ENCODE data around the gene CP. TPM values are rescaled to one million over a fixed set of nuclear protein-coding genes. Genes with fewer than 3 reads are reported as not detected.

CP gene
- total and polyA plus RNA-seq, 9 of the 15 experiments (the other 6 are each of a cell fraction or from before 2014, with no cell fraction given) = 0.30 to 0.75 TPM; not detected in 7

DNA sequence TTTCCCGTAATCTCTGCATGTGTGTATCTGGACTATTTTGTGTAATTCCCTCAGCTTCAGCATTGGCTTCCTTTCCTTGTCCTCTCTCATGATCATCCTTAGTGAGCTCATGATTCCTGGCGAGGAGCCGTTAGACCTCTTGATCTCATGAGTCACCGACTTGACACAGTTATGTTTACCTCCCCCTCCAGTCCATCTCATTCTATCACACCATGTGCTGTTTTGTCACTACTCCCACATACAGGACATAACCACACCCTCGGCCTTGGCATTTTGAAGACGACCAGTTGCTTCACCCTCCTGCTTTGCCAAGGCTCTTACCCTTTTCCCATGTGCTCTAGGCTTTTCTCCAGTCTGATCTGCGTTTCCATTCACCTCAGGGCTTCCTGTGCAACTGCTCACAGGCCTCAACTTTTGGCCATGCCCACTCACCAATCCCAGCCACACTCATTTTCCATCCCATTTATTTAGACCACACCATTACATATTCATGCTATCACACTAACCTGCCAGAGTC is 41.5 kb downstream of the CP start (continued):
- no peak for TF ChIP-seq PHTF2 (CRISPR knock-in tag; IDR thresholded peaks at IDR 0.05)
- TF ChIP-seq, protein P1, sequence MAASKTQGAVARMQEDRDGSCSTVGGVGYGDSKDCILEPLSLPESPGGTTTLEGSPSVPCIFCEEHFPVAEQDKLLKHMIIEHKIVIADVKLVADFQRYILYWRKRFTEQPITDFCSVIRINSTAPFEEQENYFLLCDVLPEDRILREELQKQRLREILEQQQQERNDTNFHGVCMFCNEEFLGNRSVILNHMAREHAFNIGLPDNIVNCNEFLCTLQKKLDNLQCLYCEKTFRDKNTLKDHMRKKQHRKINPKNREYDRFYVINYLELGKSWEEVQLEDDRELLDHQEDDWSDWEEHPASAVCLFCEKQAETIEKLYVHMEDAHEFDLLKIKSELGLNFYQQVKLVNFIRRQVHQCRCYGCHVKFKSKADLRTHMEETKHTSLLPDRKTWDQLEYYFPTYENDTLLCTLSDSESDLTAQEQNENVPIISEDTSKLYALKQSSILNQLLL (CRISPR knock-in tag; IDR thresholded peaks at IDR 0.05; ENCODE audit: borderline replicate concordance) = no peak
- no peak for TF ChIP-seq ZZZ3 (IDR thresholded peaks at IDR 0.05)
- no peak for TF ChIP-seq ZNF668 (CRISPR knock-in tag; IDR thresholded peaks at IDR 0.05)
- no peak for TF ChIP-seq CBFB (CRISPR knock-in tag; IDR thresholded peaks at IDR 0.05)
- no peak for TF ChIP-seq BRCA1 (IDR thresholded peaks at IDR 0.05)
- TF ChIP-seq BRCA1 (CRISPR knock-in tag; IDR thresholded peaks at IDR 0.05) = no peak
- TF ChIP-seq ZNF140 (CRISPR knock-in tag; IDR thresholded peaks at IDR 0.05) = no peak
- TF ChIP-seq, protein P2, sequence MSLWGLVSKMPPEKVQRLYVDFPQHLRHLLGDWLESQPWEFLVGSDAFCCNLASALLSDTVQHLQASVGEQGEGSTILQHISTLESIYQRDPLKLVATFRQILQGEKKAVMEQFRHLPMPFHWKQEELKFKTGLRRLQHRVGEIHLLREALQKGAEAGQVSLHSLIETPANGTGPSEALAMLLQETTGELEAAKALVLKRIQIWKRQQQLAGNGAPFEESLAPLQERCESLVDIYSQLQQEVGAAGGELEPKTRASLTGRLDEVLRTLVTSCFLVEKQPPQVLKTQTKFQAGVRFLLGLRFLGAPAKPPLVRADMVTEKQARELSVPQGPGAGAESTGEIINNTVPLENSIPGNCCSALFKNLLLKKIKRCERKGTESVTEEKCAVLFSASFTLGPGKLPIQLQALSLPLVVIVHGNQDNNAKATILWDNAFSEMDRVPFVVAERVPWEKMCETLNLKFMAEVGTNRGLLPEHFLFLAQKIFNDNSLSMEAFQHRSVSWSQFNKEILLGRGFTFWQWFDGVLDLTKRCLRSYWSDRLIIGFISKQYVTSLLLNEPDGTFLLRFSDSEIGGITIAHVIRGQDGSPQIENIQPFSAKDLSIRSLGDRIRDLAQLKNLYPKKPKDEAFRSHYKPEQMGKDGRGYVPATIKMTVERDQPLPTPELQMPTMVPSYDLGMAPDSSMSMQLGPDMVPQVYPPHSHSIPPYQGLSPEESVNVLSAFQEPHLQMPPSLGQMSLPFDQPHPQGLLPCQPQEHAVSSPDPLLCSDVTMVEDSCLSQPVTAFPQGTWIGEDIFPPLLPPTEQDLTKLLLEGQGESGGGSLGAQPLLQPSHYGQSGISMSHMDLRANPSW (CRISPR knock-in tag; IDR thresholded peaks at IDR 0.05) = no peak
- TF ChIP-seq CBFA2T3 (IDR thresholded peaks at IDR 0.05) = peak; percentile 78
- peak; percentile 88 for TF ChIP-seq EP300 (IDR thresholded peaks at IDR 0.05; ENCODE audit: low read length)
- TF ChIP-seq RFX1 (IDR thresholded peaks at IDR 0.05) = no peak
- TF ChIP-seq CREM (IDR thresholded peaks at IDR 0.05; ENCODE audit: low read depth) = peak; percentile 84
- TF ChIP-seq TAF1 (IDR thresholded peaks at IDR 0.05; ENCODE audit: control insufficient read depth, extremely low read depth, insufficient read depth, low read length, severe bottlenecking) = no peak
- no peak for TF ChIP-seq MEF2A (IDR thresholded peaks at IDR 0.05; ENCODE audit: control insufficient read depth, low read depth, low read length)
- 0 out of 2 replicates have a peak, but pooled peaks have one; percentile 17 for TF ChIP-seq POLR2AphosphoS5 (IDR thresholded peaks at IDR 0.05; ENCODE audit: control insufficient read depth, insufficient read depth, low read depth, low read length)
- TF ChIP-seq, protein P3, sequence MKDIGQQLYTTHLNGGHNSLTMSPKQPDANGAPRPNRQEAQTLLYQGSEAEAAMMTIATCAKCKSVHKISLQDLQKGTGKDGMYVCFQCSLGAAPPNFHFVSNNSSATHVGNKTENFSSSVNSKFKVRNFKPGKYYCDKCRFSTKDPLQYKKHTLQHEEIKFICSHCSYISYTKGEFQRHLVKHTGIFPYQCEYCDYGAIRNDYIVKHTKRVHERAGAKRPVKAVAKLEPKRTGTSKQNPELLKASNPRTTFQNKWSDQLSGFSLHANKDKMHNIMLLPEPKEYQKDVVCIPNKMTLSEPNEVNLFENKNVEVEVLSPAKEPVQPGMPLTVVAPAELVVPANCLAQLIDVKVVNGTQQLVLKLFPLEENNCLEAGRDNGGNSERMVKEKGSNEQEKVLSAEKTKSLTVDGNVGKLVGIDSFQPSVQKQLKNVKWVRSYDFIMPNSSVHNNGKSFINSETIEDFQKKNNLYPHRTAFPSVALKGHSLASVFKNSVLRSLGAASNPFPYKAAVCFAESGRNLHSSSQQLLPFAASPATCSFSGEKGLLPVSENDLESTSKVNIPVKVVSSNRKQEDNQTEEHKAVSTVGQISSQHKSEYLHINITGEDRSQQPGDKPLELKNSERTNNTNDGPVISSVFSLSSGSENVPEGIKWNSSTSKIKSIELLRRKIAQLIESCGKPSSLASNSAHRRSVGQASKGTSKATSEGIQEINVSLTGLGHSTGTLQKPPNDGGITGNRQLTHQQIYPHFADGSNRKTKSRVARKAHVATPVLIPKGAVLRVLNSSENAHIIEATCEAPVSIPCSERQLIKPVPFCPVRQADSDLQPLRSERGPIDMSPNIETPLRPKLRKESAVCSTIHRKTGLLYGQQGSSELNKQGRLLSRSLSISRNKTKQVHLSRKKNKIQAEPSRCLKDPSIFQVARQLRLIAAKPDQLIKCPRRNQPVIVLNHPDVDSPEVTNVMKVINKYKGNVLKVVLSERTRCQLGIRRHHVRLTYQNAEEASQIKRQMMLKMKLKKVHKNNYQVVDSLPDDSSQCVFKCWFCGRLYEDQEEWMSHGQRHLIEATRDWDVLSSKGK (CRISPR knock-in tag; IDR thresholded peaks at IDR 0.05) = no peak
- TF ChIP-seq, protein P4, sequence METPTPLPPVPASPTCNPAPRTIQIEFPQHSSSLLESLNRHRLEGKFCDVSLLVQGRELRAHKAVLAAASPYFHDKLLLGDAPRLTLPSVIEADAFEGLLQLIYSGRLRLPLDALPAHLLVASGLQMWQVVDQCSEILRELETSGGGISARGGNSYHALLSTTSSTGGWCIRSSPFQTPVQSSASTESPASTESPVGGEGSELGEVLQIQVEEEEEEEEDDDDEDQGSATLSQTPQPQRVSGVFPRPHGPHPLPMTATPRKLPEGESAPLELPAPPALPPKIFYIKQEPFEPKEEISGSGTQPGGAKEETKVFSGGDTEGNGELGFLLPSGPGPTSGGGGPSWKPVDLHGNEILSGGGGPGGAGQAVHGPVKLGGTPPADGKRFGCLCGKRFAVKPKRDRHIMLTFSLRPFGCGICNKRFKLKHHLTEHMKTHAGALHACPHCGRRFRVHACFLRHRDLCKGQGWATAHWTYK (CRISPR knock-in tag; IDR thresholded peaks at IDR 0.05) = peak; percentile 80; the same call in 1 of the 2 replicates
- TF ChIP-seq MED1 (CRISPR knock-in tag; IDR thresholded peaks at IDR 0.05; ENCODE audit: borderline replicate concordance) = no peak
- no peak for TF ChIP-seq PRMT5 (CRISPR knock-in tag; IDR thresholded peaks at IDR 0.05)
- TF ChIP-seq PHF21A (IDR thresholded peaks at IDR 0.05; ENCODE audit: borderline replicate concordance, low read depth) = no peak
- TF ChIP-seq ZNF445 (CRISPR knock-in tag; IDR thresholded peaks at IDR 0.05; ENCODE audit: low read depth) = no peak
